Measurements from ENCODE around the gene FIGNL1. TPM values are rescaled to one million over a fixed set of nuclear protein-coding genes. Genes with fewer than 3 reads are reported as not detected.

Gene FIGNL1
- total RNA-seq, 1 donor from 2014 or later, result 3.4 TPM

GRCh38 chr7:50449501-50449880 is 659 bp downstream of the FIGNL1 start:
- intact Hi-C loops (cut with DNase I), result no loop called here
- no peak for DNase-seq
- no peak for ATAC-seq (ENCODE audit: poor library complexity)

GRCh38 chr7:50448823-50449222 is 1.3 kb downstream of the FIGNL1 start:
- no peak for ATAC-seq (ENCODE audit: poor library complexity)
- intact Hi-C loops (cut with DNase I), result no loop called here
- no peak for DNase-seq

- ATAC-seq (ENCODE audit: poor library complexity), result no peak
These were observed 3.6 kb downstream of the FIGNL1 start for GRCh38 chr7:50446542-50446960.

GRCh38 chr7:50436133-50436806 is 13.9 kb downstream of the FIGNL1 start:
- ATAC-seq (ENCODE audit: poor library complexity), result no peak
- intact Hi-C loops (cut with DNase I), result no loop called here

More at GRCh38 chr7:50446542-50446960, 3.6 kb downstream of the FIGNL1 start:
- no peak for DNase-seq
- intact Hi-C loops (cut with DNase I), result no loop called here

GRCh38 chr7:50431722-50432305 is 18.3 kb downstream of the FIGNL1 start:
- ATAC-seq (ENCODE audit: poor library complexity) (no peak), DNase-seq (no peak)
- intact Hi-C loops (cut with DNase I), result no loop called here

More at GRCh38 chr7:50436133-50436806, 13.9 kb downstream of the FIGNL1 start:
- no peak for DNase-seq

GRCh38 chr7:50431316-50431715 is 18.8 kb downstream of the FIGNL1 start:
- no peak for DNase-seq
- no peak for ATAC-seq (ENCODE audit: poor library complexity)
- intact Hi-C loops (cut with DNase I), result no loop called here

GRCh38 chr7:50428911-50429310 is 21.2 kb downstream of the FIGNL1 start:
- ATAC-seq (ENCODE audit: poor library complexity) (no peak), DNase-seq (no peak)
- intact Hi-C loops (cut with DNase I), result no loop called here

- ATAC-seq (ENCODE audit: poor library complexity) (no peak), DNase-seq (no peak)
- intact Hi-C loops (cut with DNase I), result no loop called here
These were observed 22.6 kb downstream of the FIGNL1 start for GRCh38 chr7:50427518-50427917.

GRCh38 chr7:50426280-50427045 is 23.7 kb downstream of the FIGNL1 start:
- DNase-seq (no peak), ATAC-seq (ENCODE audit: poor library complexity) (no peak)
- intact Hi-C loops (cut with DNase I), result no loop called here

GRCh38 chr7:50425318-50425717 is 24.8 kb downstream of the FIGNL1 start:
- ATAC-seq (ENCODE audit: poor library complexity) (no peak), DNase-seq (no peak)
- intact Hi-C loops (cut with DNase I), result no loop called here

GRCh38 chr7:50423860-50424259 is 26.3 kb downstream of the FIGNL1 start:
- ATAC-seq (ENCODE audit: poor library complexity) (no peak), DNase-seq (no peak)
- intact Hi-C loops (cut with DNase I), result no loop called here

- DNase-seq, result no peak
- intact Hi-C loops (cut with DNase I), result no loop called here
- ATAC-seq (ENCODE audit: poor library complexity), result no peak
These were observed 27.3 kb downstream of the FIGNL1 start for GRCh38 chr7:50422858-50423257.

GRCh38 chr7:50421043-50421442 is 29.1 kb downstream of the FIGNL1 start:
- intact Hi-C loops (cut with DNase I), result no loop called here
- DNase-seq, result no peak

GRCh38 chr7:50418526-50419290 is 31.4 kb downstream of the FIGNL1 start:
- no peak for ATAC-seq (ENCODE audit: poor library complexity)
- no peak for DNase-seq
- intact Hi-C loops (cut with DNase I), result loop anchor here (10.0 kb wide), 1 partner anchor 214 kb away; no protein-coding TSS in a partner anchor

More at GRCh38 chr7:50421043-50421442, 29.1 kb downstream of the FIGNL1 start:
- ATAC-seq (ENCODE audit: poor library complexity), result no peak

GRCh38 chr7:50418086-50418515 is 32.0 kb downstream of the FIGNL1 start:
- peak; percentile 88 for ATAC-seq (ENCODE audit: poor library complexity)
- DNase-seq, result peak; percentile 80
- intact Hi-C loops (cut with DNase I), result loop anchor here (10.0 kb wide), 1 partner anchor 213 kb away; no protein-coding TSS in a partner anchor

GRCh38 chr7:50416527-50417182 is 33.5 kb downstream of the FIGNL1 start:
- DNase-seq, result no peak
- ATAC-seq (ENCODE audit: poor library complexity), result peak; percentile 66
- intact Hi-C loops (cut with DNase I), result loop anchor here (10.0 kb wide), 1 partner anchor 212 kb away; no protein-coding TSS in a partner anchor

- intact Hi-C loops (cut with DNase I), result loop anchor here (10.0 kb wide), 1 partner anchor 211 kb away; no protein-coding TSS in a partner anchor
- ATAC-seq (ENCODE audit: poor library complexity), result no peak
- DNase-seq, result no peak
These were observed 34.2 kb downstream of the FIGNL1 start for GRCh38 chr7:50415844-50416364.

- intact Hi-C loops (cut with DNase I), result loop anchor here (10.0 kb wide), 1 partner anchor 209 kb away; no protein-coding TSS in a partner anchor
- DNase-seq, result no peak
These were observed 36.6 kb downstream of the FIGNL1 start for GRCh38 chr7:50413561-50413960.

More at GRCh38 chr7:50413561-50413960, 36.6 kb downstream of the FIGNL1 start:
- ATAC-seq (ENCODE audit: poor library complexity), result no peak

Measured in Right ventricle myocardium superior (tissue), 1 donor.